ENCODE measurements around the gene STIM2.
"Not testable (repeated sequence)": the region's sequence is repeated elsewhere in the genome, so short reads cannot be mapped to it uniquely, and the experiment has no call there.

The STIM2 gene

DNA sequence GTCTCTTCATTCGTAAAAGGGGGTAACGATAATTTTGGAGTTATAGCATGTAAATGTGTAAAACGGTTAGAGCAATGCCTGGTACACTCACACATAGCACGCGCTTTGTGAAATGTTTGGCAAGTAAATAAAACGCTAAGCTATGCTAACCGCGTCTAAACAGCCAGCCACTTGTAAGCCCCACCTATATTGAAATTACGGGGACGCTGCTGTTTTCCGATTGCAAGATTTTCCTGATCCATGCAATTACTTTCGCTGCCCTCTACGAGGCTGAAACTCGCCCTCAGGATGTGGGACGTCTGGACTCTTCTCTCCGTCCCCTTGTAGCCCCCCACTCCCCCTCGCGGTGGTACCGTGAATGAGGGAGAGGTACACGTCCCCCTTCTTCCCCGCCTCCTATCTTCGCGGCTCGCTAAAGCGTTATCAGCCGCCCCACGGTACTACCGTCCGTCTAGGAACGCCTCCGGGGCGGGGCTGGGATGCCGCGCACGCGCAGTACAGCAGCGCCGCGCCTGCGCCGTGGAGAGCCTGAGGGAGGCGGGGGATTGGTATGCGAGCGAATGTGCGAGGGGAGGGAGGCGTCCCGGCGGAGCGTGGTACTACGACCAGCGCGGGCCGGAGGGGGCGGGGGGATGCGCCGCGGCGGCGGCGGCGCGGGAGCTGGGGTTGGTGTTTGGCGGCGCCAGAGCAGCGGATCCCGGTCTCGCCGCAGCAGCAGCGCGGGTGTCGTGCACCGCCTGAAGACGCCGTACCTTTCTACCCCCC is at the start of gene STIM2:
Gene STIM2, plus strand, starts transcription at position 685 of the 765 bp plus-strand sequence.
- peak within 1 kb of the TSS; percentile 86 to 99 (median 94) for H3K27ac ChIP-seq

DNA sequence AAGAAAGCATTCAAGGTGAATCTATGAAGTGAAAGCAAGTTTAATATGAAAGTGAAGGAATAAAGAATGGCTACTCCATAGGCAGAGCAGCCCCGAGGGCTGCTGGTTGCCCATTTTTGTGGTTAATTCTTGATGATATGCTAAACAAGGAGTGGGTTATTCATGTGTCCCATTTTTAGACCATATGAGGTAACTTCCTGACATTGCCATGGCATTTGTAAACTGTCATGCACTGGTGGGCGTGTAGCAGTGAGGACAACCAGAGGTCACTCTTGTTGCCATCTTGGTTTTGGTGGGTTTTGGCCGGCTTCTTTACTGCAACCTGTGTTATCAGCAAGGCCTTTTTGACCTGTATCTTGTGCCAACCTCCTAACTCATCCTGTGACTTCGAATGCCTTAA is 49.1 kb upstream of the STIM2 start:
- peak overlapping the region in 3 of 21 experiments; percentile 23 to 46 (median 40) for H3K27ac ChIP-seq
- H3K4me3 ChIP-seq = not testable (repeated sequence)

More for the DNA sequence above, at the start of gene STIM2:
- H3K4me3 ChIP-seq = peak within 1 kb of the TSS; percentile 70 to 98 (median 92)

DNA sequence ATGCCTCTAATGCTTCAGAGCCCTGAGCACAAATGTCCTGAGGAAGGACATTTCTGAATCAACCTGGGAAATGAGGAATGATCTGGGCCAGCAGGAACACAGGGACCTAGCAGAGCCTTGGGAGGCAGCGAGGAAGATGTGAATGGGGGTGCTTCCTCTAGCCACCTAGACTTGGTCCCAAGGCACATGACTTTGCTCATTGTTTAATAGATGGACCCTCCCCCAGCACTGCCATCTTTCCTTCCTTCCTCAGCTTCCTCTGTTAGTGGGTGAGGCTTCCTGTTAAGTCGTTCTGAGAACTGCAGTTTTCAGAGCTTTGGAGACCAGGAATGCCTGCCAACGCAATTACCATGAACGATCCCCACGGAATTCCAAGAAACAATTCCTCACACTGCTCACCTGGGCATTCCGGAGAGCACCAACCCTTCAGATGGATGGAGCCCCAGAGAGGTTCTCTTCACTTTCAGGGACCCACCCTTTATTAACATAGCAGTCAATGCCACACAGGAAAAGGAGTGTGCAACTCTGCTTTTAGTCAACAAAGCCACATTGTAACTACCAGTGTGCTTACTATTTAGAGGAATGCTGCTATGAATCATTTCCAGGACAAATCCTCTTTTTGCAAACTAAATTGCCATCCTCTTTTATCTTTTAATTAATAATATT is 48.5 kb upstream of the STIM2 start:
- H3K27ac ChIP-seq = peak overlapping the region in 4 of 21 experiments; percentile 23 to 51 (median 36)
- no peak overlapping the region for H3K4me3 ChIP-seq

DNA sequence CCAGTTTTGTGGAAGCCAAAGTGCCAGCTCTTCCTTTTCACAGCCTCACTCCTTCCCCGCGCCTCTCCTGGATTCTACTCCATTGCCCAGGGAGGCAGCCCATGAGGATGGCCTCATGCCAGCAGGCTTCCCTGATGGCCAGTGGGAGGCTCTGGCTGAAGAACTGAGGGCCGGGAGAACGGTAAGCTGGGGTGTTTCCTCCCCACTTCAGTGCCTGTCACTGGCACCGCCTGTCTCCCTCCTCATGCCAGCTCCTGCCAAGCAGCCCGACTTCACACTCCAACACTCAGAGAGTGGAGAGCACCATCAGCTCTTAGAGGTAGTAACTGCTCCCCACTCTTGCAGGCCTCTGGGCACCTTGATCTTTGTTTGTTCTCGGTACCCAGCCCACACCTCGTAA is 46.9 kb upstream of the STIM2 start:
- peak overlapping the region in 2 of 21 experiments; percentile 19 to 51 for H3K27ac ChIP-seq

DNA sequence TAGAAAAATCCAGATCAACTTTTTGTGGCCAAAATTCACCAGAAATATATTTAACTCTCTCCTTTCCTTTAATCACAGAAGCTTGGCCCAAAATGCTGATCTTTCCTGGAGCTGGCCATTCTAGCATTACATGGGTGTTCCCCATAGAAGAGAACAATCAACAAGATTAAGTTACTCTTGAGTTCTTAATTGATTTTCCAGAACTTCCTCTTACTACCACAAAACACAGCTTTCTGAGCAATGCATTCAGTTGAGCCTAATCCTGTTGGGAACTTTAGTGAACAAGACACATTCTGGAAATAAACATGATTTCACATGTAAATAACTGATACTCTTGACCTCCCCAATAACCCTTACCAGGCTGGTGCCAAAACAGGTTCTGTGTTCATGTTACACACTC is 45.4 kb upstream of the STIM2 start:
- peak overlapping the region in 1 of 21 experiments; percentile 5 for H3K27ac ChIP-seq
- no peak overlapping the region for H3K4me3 ChIP-seq

More for the DNA sequence above, 46.9 kb upstream of the STIM2 start:
- no peak overlapping the region for H3K4me3 ChIP-seq

DNA sequence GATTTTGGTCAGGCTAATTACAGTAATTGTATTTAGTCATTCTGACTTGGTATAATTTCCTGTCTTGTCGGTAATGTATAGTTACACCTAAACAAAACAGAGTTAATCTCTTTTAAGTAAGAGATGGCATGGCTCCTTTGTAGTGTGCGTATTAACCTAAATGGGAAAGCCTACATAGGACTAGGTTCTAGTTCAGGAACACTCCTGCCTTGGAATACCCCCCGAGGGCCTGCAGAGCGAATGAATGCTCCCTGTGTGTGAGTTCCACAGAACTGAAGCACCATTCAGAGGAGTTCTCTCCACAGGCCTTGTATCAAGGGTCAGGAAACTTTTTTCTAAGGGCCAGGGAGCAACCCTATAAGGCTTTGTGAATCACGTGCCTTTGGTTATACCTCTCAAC is 44.9 kb upstream of the STIM2 start:
- no peak overlapping the region for H3K4me3 ChIP-seq
- peak overlapping the region in 1 of 21 experiments; percentile 5 for H3K27ac ChIP-seq

DNA sequence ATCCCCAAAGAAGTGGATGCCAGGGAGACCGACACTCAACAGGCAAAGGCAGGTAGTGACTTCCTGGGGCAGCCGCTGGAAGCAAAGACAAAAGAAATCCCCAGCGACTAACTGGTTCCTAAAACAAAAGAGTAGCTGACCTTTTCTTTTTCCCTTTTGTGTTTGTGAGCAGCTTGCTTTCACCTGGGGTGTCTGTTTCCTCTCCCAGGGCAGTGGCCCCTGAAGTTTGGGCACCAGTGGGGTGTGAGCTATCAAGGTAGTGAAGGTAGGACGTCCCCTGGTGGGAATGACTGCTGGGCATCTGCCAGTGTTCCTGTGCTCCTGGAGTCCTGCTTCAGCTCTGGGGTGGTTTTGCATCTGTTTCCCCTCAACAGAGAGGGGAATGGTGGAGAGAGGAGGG is 41.6 kb upstream of the STIM2 start:
- H3K4me3 ChIP-seq = no peak overlapping the region
- no peak overlapping the region for H3K27ac ChIP-seq

DNA sequence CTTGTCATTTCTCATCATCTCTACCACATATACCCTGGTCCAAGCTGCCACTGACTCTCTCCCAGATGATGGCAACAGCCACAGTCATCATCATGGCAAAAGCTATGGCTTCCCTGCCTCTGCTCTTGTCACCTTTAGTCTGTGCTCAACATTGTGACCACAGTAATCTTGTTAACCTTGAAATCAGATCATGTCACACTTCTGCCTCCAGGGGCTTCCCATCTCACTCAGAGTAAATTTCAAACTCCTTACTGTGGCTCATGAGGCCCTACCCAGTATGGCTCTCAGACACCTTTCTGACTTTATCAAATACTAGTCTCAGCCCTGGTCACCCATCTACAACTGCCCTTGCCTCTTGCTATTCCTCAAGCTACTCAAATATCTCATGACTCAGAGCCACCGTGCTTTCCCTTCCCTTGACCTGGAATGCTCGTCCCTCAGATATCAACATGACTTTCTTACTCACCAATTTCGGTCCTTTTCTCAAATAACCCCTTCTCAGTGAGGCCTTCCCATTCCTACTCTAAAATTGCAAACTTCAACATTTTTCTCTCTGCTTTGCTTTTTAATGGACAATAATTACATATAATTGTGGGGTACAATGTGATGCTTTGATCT is 41.1 kb upstream of the STIM2 start:
- no peak overlapping the region for H3K27ac ChIP-seq

DNA sequence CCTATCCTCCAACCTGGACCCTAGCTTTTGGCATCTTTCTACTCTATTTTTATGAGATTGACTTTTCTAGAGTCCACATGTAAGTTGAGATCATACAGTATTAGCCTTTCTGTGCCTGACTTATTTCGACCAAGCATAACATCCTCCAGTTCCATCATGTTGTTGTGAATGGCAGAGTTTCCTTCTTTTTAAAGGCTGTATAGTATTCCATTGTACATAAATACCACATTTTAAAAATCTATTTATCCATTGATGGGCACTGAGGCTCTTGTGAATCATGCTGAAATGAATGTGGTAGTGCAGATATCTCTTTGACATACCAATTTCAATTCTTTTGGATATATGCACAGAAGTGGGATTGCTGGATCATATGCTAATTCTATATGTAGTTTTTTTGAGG is 40.3 kb upstream of the STIM2 start:
- Histone ChIP-seq H3K4me3 (no peak overlapping the region), H3K27ac (no peak overlapping the region)

More for the DNA sequence above, 41.1 kb upstream of the STIM2 start:
- H3K4me3 ChIP-seq = no peak overlapping the region

DNA sequence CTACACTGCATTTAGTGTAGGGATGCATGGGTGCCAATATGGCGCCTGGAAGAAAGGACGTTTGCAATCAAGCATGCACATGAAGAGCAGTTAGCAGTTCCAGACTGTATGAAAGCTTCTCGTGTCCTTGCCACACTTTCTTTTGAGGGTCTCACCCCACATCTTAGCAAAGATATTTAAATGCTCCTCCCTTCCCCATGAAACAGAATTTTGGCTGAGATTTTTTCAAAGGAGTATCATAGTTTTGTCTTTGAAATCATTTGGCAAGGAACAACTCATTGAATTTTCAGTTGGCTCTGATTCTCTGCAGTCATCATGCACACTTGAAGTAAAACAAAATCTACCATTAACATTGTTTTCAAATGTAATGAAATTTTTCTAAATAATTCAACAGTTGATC is 39.6 kb upstream of the STIM2 start:
- no peak overlapping the region for H3K4me3 ChIP-seq
- H3K27ac ChIP-seq = no peak overlapping the region

DNA sequence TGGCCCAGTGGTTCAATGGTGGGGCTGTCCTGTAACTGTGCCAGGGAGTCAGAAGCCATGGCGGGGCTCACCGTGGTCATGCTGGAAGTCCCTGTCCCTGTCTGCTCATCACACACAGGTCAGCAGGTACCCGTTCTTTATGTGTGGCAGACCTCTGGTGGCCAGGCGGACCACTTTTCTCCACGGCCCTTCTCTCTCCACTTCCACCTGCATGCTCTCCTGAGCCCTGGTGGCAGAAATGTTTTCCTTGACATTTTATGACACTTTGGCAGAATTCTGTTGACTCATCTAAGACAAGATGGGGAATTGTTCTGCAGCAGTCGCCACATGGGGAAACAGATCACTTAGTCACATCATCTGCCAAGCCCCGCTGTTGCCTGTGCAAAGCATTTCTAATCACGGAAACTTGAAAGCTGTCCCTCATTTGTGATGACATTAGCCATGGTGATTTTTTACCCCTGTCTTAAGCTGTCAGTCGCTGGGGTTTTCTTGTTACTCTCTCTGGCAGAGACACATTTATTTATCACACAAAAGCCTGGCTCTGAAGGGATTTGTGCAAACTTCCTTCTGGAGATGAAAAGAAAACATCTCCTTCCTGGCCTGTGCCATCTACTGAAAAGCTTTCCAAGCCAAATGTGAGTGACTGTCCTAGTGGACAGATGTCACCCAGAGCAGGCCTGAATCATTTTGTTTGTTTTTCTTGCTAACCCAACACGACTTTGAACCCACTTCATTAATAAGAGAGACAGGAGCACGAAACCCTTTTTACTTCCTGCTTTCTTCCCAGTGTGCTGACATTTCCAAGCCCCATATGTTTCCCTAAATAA is 38.8 kb upstream of the STIM2 start:
- Histone ChIP-seq H3K27ac (peak overlapping the region in 1 of 21 experiments; percentile 21), H3K4me3 (no peak overlapping the region)

DNA sequence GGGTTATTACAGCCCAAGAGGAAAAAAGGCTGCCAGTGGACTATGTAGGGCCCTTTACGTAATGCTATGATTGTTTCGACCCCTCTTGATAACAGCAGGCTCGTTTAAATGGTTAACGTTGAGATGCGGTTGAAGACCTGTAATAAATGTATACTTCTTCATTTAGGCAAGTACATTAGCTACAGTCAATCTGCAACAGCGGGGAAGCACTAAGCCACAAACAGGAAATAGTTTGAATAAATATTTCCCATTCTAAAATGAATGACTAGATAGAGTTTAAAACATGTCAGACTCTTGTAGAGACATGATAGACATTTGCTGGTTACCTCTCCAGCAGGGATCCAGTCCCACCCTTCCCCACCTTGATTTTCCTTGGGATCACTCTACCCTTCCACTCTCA is 38.1 kb upstream of the STIM2 start:
- no peak overlapping the region for H3K4me3 ChIP-seq
- H3K27ac ChIP-seq = peak overlapping the region in 1 of 21 experiments; percentile 21

DNA sequence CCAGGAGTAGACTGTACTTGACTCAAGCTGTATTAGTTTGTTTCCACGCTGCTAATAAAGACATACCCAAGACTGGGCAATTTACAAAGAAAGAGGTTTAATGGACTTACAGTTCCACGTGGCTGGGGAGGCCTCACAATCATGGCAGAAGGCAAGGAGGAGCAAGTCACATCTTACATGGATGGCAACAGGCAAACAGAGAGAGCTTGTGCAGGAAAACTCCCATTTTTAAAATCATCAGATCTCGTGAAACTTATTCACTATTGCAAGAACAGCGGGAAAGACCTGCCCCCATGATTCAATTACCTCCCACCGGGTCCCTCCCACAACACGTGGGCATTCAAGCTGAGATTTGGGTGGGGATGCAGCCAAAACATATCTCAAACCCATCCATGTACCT is 37.7 kb upstream of the STIM2 start:
- H3K27ac ChIP-seq, H3K4me3 ChIP-seq: not testable (repeated sequence)

DNA sequence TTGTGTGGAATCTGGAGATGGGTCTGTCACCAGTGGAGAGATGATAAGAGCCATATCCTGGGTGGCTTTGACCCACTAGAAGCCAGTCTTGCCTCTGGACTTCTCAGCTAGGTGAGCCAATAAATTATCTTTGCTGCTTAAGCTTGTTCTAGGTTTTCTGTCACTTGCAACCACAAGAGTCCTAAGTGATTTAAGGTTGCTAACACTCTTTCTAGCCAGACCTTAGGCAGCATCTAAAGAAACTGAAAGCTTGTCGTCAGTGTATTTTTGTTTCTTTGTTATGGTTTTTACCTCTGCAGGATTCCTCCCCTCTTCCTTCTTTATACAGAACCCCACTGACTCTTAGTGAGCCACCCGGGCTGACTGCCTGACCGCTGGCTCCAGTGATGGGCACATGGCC is 37.1 kb upstream of the STIM2 start:
- no peak overlapping the region for H3K4me3 ChIP-seq
- H3K27ac ChIP-seq = no peak overlapping the region

DNA sequence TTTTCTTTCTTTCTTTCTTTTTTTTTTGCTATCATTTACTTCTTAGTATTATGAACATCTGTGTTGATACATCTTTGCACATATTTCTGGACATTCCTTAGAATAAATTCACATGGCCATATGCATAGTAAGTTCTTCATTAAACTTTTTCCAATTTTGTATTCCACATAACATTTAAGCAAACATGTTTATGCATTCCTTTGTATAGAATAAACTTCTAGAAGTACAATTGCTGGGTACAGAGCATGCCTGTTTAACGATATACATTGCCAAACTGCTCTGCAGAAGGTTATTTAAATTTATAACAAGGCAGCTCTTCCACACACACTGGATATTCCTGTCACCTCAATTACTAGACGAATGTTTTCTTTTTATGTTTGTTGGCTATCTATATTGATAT is 36.0 kb upstream of the STIM2 start:
- Histone ChIP-seq H3K27ac (no peak overlapping the region), H3K4me3 (no peak overlapping the region)

DNA sequence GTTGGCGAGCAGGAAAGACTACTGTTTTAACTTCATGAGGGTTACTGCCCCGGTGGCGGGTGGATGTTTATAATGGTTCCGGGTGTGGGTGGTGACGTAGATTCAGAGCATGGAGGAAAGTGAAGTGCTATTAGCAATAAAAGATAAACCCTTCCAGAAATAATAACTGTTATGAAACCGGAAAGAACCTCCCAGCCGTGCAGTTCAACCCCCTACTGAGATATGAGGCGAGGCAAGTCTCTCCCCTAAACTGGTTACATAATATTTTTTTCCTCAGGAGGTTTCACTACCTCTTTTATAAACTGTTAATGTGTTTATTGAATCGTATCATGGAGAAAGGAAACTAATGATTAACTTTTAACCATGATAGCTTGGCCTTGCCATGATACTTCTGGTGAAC is 33.9 kb upstream of the STIM2 start:
- Histone ChIP-seq H3K4me3 (no peak overlapping the region), H3K27ac (no peak overlapping the region)

DNA sequence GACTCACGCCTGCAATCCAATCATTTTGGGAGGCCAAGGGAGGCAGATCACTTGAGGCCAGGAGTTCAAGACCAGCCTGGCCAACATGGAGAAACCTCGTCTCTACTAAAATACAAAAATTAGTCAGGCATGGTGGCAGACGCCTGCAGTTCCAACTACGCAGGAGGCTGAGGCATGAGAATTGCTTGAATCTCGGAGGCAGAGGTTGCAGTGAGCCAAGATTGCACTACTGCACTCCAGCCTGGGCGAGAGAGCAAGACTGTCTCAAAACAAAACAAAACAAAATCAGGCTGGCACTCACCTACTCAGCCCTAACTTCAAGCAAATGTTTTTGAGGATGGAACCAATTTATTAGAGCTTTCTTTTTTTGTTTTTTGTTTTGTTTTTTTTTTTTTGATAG is 33.3 kb upstream of the STIM2 start:
- not testable (repeated sequence) for H3K27ac ChIP-seq, H3K4me3 ChIP-seq

DNA sequence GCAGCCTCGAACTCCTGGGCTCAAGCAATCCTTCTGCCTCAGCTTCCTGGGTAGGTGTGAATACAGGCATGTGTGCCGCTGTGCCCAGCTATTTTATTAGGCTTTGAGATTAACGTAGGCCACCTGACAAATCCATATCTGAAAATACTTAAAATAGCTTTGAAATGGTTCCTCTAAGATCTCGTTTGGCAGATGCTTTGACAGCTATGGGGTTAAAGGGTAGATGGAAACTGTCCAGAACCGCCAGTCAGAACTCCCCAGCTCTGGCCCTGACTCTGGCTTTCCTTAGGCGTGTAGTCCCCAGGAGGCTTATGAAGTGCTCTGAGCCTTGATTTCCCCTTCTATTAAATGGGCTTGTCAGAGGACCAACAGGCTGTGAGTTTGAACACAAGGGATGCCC is 32.8 kb upstream of the STIM2 start:
- no peak overlapping the region for H3K27ac ChIP-seq
- H3K4me3 ChIP-seq = no peak overlapping the region

DNA sequence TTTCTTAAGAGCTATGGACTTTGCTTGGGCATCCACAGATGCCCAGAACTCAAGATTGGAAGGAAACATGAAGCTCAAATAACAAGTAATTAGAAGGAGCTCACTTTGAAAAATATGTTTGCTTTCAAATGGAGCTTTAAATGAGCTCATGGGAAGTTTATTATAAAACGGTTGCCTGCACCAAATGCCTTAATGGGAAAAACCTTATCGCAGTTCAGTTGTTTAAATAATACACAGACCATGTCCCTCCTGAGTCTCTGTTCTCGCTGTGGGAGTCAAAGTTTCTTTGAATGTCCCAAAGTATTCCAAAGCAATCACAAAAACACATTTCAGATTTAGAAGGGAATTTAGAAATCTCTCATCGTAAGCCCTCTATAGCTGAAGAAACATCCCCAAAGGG is 31.6 kb upstream of the STIM2 start:
- H3K27ac ChIP-seq = no peak overlapping the region

DNA sequence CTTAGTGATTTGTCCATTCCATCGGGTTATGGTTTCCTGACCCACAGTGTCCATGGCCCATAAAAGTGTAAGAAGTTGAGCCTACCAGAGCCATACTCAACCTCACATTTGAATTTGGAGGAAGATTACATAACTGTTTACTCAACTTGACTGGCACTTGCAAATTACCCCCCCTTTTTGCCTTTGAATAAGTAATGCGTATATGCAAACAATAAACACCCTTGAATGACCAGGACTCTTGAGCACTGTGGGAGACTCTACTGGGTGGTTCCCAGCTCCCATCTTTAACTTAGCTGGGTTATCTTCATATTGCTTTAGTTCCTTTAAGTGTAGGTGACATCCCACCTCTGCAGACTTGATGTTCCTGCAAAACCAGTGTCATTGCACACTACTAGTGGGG is 30.6 kb upstream of the STIM2 start:
- Histone ChIP-seq H3K27ac (no peak overlapping the region), H3K4me3 (no peak overlapping the region)

More for the DNA sequence above, 31.6 kb upstream of the STIM2 start:
- no peak overlapping the region for H3K4me3 ChIP-seq

All from skin epidermis (tissue), 12 donors.